HG03060 (cell line): ENCODE data around the gene TEAD1.

Source experiments
- ATAC-seq: cut with Tn5 transposase; IDR thresholded peaks from one replicate; pipeline ENCODE4 v1.9.1; 2021; ENCODE audit warnings: low read depth, moderate number of reproducible peaks; ENCODE audit not compliant: unreplicated experiment

The TEAD1 gene

GRCh38 chr11:12963792-12964536, 289.7 kb downstream of the TEAD1 start:
- no peak for ATAC-seq

GRCh38 chr11:12964650-12965049, 290.4 kb downstream of the TEAD1 start:
- no peak for ATAC-seq

GRCh38 chr11:12966002-12966401, 291.8 kb downstream of the TEAD1 start:
- ATAC-seq, result no peak

- no peak for ATAC-seq
Measured at GRCh38 chr11:12968101-12968500, 293.9 kb downstream of the TEAD1 start.

GRCh38 chr11:12968826-12969225, 294.6 kb downstream of the TEAD1 start:
- no peak for ATAC-seq

- no peak for ATAC-seq
Measured at GRCh38 chr11:12971955-12972354, 297.7 kb downstream of the TEAD1 start.

GRCh38 chr11:12973528-12974181, 299.4 kb downstream of the TEAD1 start:
- no peak for ATAC-seq

- no peak for ATAC-seq
Measured at GRCh38 chr11:12975195-12975594, 301.0 kb downstream of the TEAD1 start.

- no peak for ATAC-seq
Measured at GRCh38 chr11:12979928-12980689, 305.9 kb downstream of the TEAD1 start.

- no peak for ATAC-seq
Measured at GRCh38 chr11:12981676-12982522, 307.7 kb downstream of the TEAD1 start.

- no peak for ATAC-seq
Measured at GRCh38 chr11:12983336-12983735, 309.1 kb downstream of the TEAD1 start.

- ATAC-seq, result no peak
Measured at GRCh38 chr11:12986194-12986898, 312.1 kb downstream of the TEAD1 start.

- no peak for ATAC-seq
Measured at GRCh38 chr11:12989428-12990161, 315.4 kb downstream of the TEAD1 start.

- ATAC-seq, result no peak
Measured at GRCh38 chr11:12990162-12990480, 315.9 kb downstream of the TEAD1 start.

- ATAC-seq, result no peak
Measured at GRCh38 chr11:12991426-12991825, 317.2 kb downstream of the TEAD1 start.

GRCh38 chr11:12993626-12994025, 319.4 kb downstream of the TEAD1 start:
- ATAC-seq, result no peak
